OCI-LY7 (cell line): ENCODE measurements around the gene GRK4. TPM values are rescaled to one million over a fixed set of nuclear protein-coding genes. Genes with fewer than 3 reads are reported as not detected.

Experiments
- BruUV-seq: library from RNA; stranded (reverse); fragments of 400-500 nt; replicated peaks from 2 replicates; lab custom pipeline; 2021; lab: Mats Ljungman, UMichigan
- CTCF ChIA-PET: fragments of 300-600 bp; sonication (Branson Sonifier 250); formaldehyde crosslinking; loops from one replicate; lab custom pipeline; 2022; ENCODE audit warnings: antibody characterized with exemption; ENCODE audit not compliant: unreplicated experiment; lab: Charles Lee
- POLR2A ChIA-PET: fragments of 300-600 bp; sonication (Branson Sonifier 250); formaldehyde crosslinking; loops from one replicate; lab custom pipeline; 2022; ENCODE audit warnings: antibody characterized with exemption; lab: Charles Lee
- DNase-seq: peaks from one replicate; pipeline ENCODE4 v3.0.0-alpha.2; 2015; ENCODE audit warnings: low spot score
- H2AFZ ChIP-seq: fragments of 200-600 bp; sonication (generic), shearing (Covaris generic); 2 replicates; pipeline ENCODE4 v1.6.1; 2014; ENCODE audit warnings: mild to moderate bottlenecking, antibody characterized with exemption, low read length, moderate library complexity
- H3K27ac ChIP-seq: fragments of 200-600 bp; sonication (generic); 2 replicates; pipeline ENCODE4 v1.5.1; 2014; ENCODE audit warnings: mixed run types, low read depth, mild to moderate bottlenecking, moderate library complexity, low read length, inconsistent platforms; ENCODE audit not compliant: poor library complexity, severe bottlenecking
- H3K36me3 ChIP-seq: fragments of 200-600 bp; sonication (generic); 2 replicates; pipeline ENCODE4 v1.6.1; 2014; ENCODE audit warnings: mild to moderate bottlenecking, antibody characterized with exemption, low read length, moderate library complexity, mixed read lengths; ENCODE audit not compliant: insufficient read depth
- H3K4me1 ChIP-seq: fragments of 200-600 bp; sonication (generic); 2 replicates; pipeline ENCODE4 v1.5.1; 2014; ENCODE audit warnings: mild to moderate bottlenecking, low read length; ENCODE audit not compliant: insufficient read depth, poor library complexity, severe bottlenecking
- H3K4me2 ChIP-seq: fragments of 200-600 bp; sonication (generic); 2 replicates; pipeline ENCODE4 v1.6.1; 2014; ENCODE audit warnings: mild to moderate bottlenecking, low read length
- H3K4me3 ChIP-seq: fragments of 200-600 bp; sonication (generic); 2 replicates; pipeline ENCODE4 v1.5.1; 2014; ENCODE audit warnings: mild to moderate bottlenecking, low read depth, low read length; ENCODE audit not compliant: poor library complexity, severe bottlenecking
- H3K79me2 ChIP-seq: fragments of 200-600 bp; sonication (generic); 2 replicates; pipeline ENCODE4 v1.6.1; 2016; ENCODE audit warnings: low read depth, mild to moderate bottlenecking, low read length, moderate library complexity, mixed read lengths; ENCODE audit not compliant: insufficient read depth
- H3K9me2 ChIP-seq: fragments of 200-600 bp; sonication (generic); 2 replicates; pipeline ENCODE4 v1.6.1; 2016; ENCODE audit warnings: mild to moderate bottlenecking, low read length, mixed read lengths; ENCODE audit not compliant: insufficient read depth
- H3K9me3 ChIP-seq: fragments of 200-600 bp; sonication (generic); 2 replicates; pipeline ENCODE4 v1.6.1; 2014; ENCODE audit warnings: mild to moderate bottlenecking, mixed run types, low read length, mixed read lengths
- H4K20me1 ChIP-seq: fragments of 200-600 bp; sonication (generic); 2 replicates; pipeline ENCODE4 v1.6.1; 2014; ENCODE audit warnings: mild to moderate bottlenecking, antibody characterized with exemption, low read length, moderate library complexity, mixed read lengths; ENCODE audit not compliant: insufficient read depth
- EZH2phosphoT487 ChIP-seq: fragments of 200-600 bp; sonication (generic); IDR thresholded peaks from 2 replicates; pipeline ENCODE4 v1.6.1; 2018; ENCODE audit warnings: low read depth, borderline replicate concordance, mild to moderate bottlenecking, mixed run types, antibody characterized with exemption, low read length, moderate library complexity, mixed read lengths
- intact Hi-C: fragments of 100-400 bp; cut with micrococcal nuclease; formaldehyde crosslinking; loops from one replicate; pipeline ENCODE4 v1.10.0; 2022; ENCODE audit not compliant: unreplicated experiment
- total RNA-seq, 2 experiments: library from RNA; depleted of rRNA in 1 of 2; stranded (reverse); fragments of >200 nt in 1 of 2; shearing (Covaris generic) in 1 of 2; gene quantifications; 2 replicates each; pipeline ENCODE4 v1.2.3, GENCODE V29; 2014 to 2022
- TF ChIP-seq, protein P1 (sequence below): fragments of 200-600 bp; sonication (generic); conservative IDR thresholded peaks from 2 replicates; pipeline ENCODE4 v1.5.1; 2014; ENCODE audit warnings: mild to moderate bottlenecking, antibody characterized with exemption, low read length, moderate library complexity, mixed read lengths

Gene GRK4
- total RNA-seq, 2 experiments from 2014 or later = 6.5 to 9.1 TPM

DNA sequence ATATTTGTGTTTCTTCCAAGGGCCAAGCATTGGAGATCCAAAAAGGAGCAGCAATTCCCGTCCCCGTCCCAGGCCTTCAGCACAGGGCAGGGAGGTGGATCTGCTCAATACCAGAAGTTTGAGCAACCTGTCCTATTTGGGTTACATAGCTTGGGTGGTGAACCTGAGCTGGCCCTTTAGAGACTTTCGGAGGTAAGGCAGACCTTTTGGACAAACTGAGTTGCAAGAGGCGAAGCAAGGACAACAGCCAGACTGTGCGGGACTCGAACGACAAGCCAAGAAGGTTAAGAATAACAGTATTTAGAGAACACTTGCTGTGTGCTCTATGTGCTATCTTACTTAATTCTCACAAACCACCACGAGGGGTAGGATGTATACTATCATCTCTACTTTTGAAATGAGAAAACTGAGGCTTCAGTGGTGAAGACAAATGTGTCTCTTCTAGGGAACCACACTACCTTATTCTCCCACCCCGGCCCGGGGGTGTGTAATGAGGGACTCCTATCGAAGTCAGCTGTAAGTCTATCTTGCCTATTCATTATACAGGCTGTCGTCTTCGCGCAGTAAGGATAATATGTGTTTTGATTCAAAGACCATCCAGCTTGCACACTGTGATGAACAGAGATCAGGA is 1.4 kb upstream of the GRK4 start:
- Histone ChIP-seq H3K79me2 (peaks cover 63% of the 10 kb centered on the region), H4K20me1 (peaks cover 8% of the 10 kb centered on the region), H3K36me3 (peaks cover 41% of the 10 kb centered on the region), H3K9me2 (no peaks in the 10 kb centered on the region), H3K9me3 (no peaks in the 10 kb centered on the region), H3K27ac (peak overlapping the region; percentile 69), H3K4me2 (peak overlapping the region; percentile 78), H3K4me1 (peaks cover 22% of the 10 kb centered on the region), H3K4me3 (peak overlapping the region; percentile 83), H2AFZ (no peak overlapping the region)
- intact Hi-C loops = loop anchor here (2.0 to 10.0 kb wide), 3 partner anchors 113 to 497 kb away; partner anchors contain the start of genes HTT, HTT-AS and RNF4
- TF ChIP-seq EZH2phosphoT487 = no peak
- TF ChIP-seq, protein P1, sequence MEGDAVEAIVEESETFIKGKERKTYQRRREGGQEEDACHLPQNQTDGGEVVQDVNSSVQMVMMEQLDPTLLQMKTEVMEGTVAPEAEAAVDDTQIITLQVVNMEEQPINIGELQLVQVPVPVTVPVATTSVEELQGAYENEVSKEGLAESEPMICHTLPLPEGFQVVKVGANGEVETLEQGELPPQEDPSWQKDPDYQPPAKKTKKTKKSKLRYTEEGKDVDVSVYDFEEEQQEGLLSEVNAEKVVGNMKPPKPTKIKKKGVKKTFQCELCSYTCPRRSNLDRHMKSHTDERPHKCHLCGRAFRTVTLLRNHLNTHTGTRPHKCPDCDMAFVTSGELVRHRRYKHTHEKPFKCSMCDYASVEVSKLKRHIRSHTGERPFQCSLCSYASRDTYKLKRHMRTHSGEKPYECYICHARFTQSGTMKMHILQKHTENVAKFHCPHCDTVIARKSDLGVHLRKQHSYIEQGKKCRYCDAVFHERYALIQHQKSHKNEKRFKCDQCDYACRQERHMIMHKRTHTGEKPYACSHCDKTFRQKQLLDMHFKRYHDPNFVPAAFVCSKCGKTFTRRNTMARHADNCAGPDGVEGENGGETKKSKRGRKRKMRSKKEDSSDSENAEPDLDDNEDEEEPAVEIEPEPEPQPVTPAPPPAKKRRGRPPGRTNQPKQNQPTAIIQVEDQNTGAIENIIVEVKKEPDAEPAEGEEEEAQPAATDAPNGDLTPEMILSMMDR = peak; percentile 62
- POLR2A ChIA-PET = interaction anchor here (0.6 to 1.5 kb wide), 8 partner anchors 16 to 393 kb away, joined by 3 to 6 read pairs (median 4); no protein-coding TSS in a partner anchor
- DNase-seq = peak; percentile 82
- BruUV-seq = TSS peak; percentile 83
- CTCF ChIA-PET = no interaction called here

DNA sequence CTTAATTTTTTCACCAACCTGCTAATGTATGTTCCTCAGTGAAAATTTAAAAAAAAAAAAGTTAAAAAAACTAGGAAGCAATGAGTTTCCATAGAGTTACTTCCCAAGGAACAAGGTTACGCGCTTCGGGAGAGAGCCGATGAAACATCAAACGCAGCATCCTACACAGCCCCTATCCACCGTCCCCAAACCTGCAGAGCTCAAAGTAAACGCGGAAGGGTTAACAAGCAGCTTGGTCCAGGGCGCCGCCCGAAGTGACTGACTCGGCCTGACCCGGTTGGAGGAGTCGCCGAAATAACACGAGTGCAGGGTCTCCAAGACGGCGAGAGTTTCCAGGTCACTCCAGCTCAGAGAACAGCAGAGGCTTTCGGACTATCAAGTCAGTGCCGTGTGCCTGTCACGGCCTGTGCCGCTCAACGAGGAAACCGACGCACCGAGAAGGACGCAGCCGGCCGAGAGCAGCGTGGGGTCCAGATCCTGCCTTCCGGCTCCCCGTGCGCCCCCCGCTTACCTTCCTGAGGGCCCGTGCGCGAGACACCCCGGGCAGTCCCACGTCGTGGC is 677 bp upstream of the GRK4 start:
- peaks cover 8% of the 10 kb centered on the region for H4K20me1 ChIP-seq
- ChIA-PET CTCF (interaction anchor here (1.0 kb wide), 1 partner anchor 275 kb away, joined by 4 read pairs; no protein-coding TSS in a partner anchor), POLR2A (interaction anchor here (0.5 to 1.5 kb wide), 8 partner anchors 16 to 392 kb away, joined by 3 to 6 read pairs (median 4); no protein-coding TSS in a partner anchor)
- H3K9me2 ChIP-seq = no peaks in the 10 kb centered on the region
- peaks cover 22% of the 10 kb centered on the region for H3K4me1 ChIP-seq
- TF ChIP-seq, protein P1 = no peak
- TF ChIP-seq EZH2phosphoT487 = no peak
- H3K4me3 ChIP-seq = peak overlapping the region; percentile 83
- peak overlapping the region; percentile 45; the same call in 1 of the 2 replicates for H2AFZ ChIP-seq
- peak overlapping the region; percentile 69 for H3K27ac ChIP-seq
- no TSS peak for BruUV-seq
- peak; percentile 79 for DNase-seq
- peaks cover 33% of the 10 kb centered on the region for H3K36me3 ChIP-seq
- H3K4me2 ChIP-seq = peak overlapping the region; percentile 78
- intact Hi-C loops = loop anchor here (2.0 to 10.0 kb wide), 3 partner anchors 112 to 498 kb away; partner anchors contain the start of genes HTT, HTT-AS and RNF4
- H3K9me3 ChIP-seq = no peaks in the 10 kb centered on the region
- peaks cover 56% of the 10 kb centered on the region for H3K79me2 ChIP-seq
